H7 (cell line): ENCODE results near the gene CD37. TPM values are rescaled to one million over a fixed set of nuclear protein-coding genes. Genes with fewer than 3 reads are reported as not detected.

Experiments used
- DNase-seq: peaks from one replicate; pipeline ENCODE4 v3.0.0; 2012
- H3K27me3 ChIP-seq: 2 replicates; pipeline ENCODE4 v1.6.0; 2011; ENCODE audit warnings: mild to moderate bottlenecking, low read length; ENCODE audit not compliant: control insufficient read depth, insufficient read depth
- H3K36me3 ChIP-seq: replicated peaks from 2 replicates; pipeline ENCODE4 v1.5.1; 2011; ENCODE audit warnings: low read length; ENCODE audit not compliant: control insufficient read depth, insufficient read depth
- H3K4me3 ChIP-seq: 2 replicates; pipeline ENCODE4 v1.5.1; 2011; ENCODE audit warnings: low read depth, mild to moderate bottlenecking, control low read depth, low read length, moderate library complexity; ENCODE audit not compliant: insufficient read depth
- total RNA-seq: library from RNA; depleted of rRNA; stranded (reverse); fragments of >200 nt; shearing (Covaris generic); gene quantifications from 2 replicates; pipeline ENCODE4 v1.2.3, GENCODE V29; 2014

CD37 gene
- total RNA-seq, 1 experiment from 2014 or later = not detected

GRCh38 chr19:49336482-49337266, 1.5 kb downstream of the CD37 start:
- Histone ChIP-seq H3K4me3 (no peak overlapping the region), H3K36me3 (peaks cover 8% of the 10 kb centered on the region), H3K27me3 (peaks cover 23% of the 10 kb centered on the region)
- no peak for DNase-seq

- peaks cover 23% of the 10 kb centered on the region for H3K27me3 ChIP-seq
- H3K36me3 ChIP-seq = peaks cover 12% of the 10 kb centered on the region
- peak overlapping the region; percentile 34 for H3K4me3 ChIP-seq
- no peak for DNase-seq
These were observed 2.2 kb downstream of the CD37 start for GRCh38 chr19:49337267-49338022.

- DNase-seq = peak; percentile 89
- Histone ChIP-seq H3K27me3 (peaks cover 23% of the 10 kb centered on the region), H3K36me3 (peaks cover 19% of the 10 kb centered on the region), H3K4me3 (peak overlapping the region; percentile 34)
These were observed 2.9 kb downstream of the CD37 start for GRCh38 chr19:49338023-49338677.

- DNase-seq = peak; percentile 99
- peaks cover 23% of the 10 kb centered on the region for H3K27me3 ChIP-seq
- H3K4me3 ChIP-seq = peak overlapping the region; percentile 51
- H3K36me3 ChIP-seq = peaks cover 20% of the 10 kb centered on the region
These were observed 3.6 kb downstream of the CD37 start for GRCh38 chr19:49338691-49339300.

- peak; percentile 99 for DNase-seq
- H3K27me3 ChIP-seq = peaks cover 23% of the 10 kb centered on the region
- H3K4me3 ChIP-seq = peak overlapping the region; percentile 51
- peaks cover 24% of the 10 kb centered on the region for H3K36me3 ChIP-seq
These were observed 4.3 kb downstream of the CD37 start for GRCh38 chr19:49339301-49340068.

GRCh38 chr19:49340069-49340864, 5.1 kb downstream of the CD37 start:
- peak; percentile 89 for DNase-seq
- Histone ChIP-seq H3K27me3 (peaks cover 23% of the 10 kb centered on the region), H3K4me3 (peak overlapping the region; percentile 33), H3K36me3 (peaks cover 32% of the 10 kb centered on the region)

- Histone ChIP-seq H3K27me3 (peaks cover 23% of the 10 kb centered on the region), H3K4me3 (no peak overlapping the region), H3K36me3 (peaks cover 34% of the 10 kb centered on the region)
- no peak for DNase-seq
These were observed 5.9 kb downstream of the CD37 start for GRCh38 chr19:49340865-49341718.

- Histone ChIP-seq H3K4me3 (no peak overlapping the region), H3K27me3 (peaks cover 13% of the 10 kb centered on the region), H3K36me3 (peaks cover 42% of the 10 kb centered on the region)
- no peak for DNase-seq
These were observed 7.1 kb downstream of the CD37 start for GRCh38 chr19:49342291-49342721.

GRCh38 chr19:49343123-49343522, 7.9 kb downstream of the CD37 start:
- no peak for DNase-seq
- peaks cover 47% of the 10 kb centered on the region for H3K36me3 ChIP-seq
- H3K27me3 ChIP-seq = peaks cover 5% of the 10 kb centered on the region
- H3K4me3 ChIP-seq = no peak overlapping the region

- Histone ChIP-seq H3K36me3 (peaks cover 55% of the 10 kb centered on the region), H3K4me3 (no peak overlapping the region), H3K27me3 (no peaks in the 10 kb centered on the region)
- no peak for DNase-seq
These were observed 9.6 kb downstream of the CD37 start for GRCh38 chr19:49344505-49345423.

- Histone ChIP-seq H3K27me3 (no peaks in the 10 kb centered on the region), H3K4me3 (no peak overlapping the region), H3K36me3 (peaks cover 55% of the 10 kb centered on the region)
- peak; percentile 31 for DNase-seq
These were observed 12.0 kb downstream of the CD37 start for GRCh38 chr19:49347191-49347590.

- H3K27me3 ChIP-seq = no peaks in the 10 kb centered on the region
- H3K4me3 ChIP-seq = no peak overlapping the region
- H3K36me3 ChIP-seq = peaks cover 51% of the 10 kb centered on the region
- peak; percentile 89 for DNase-seq
These were observed 12.6 kb downstream of the CD37 start for GRCh38 chr19:49347835-49348234.
